ENCODE measurements around the gene RHOBTB1.

The RHOBTB1 gene

GRCh38 chr10:60877061-60877776 lies 66.8 kb downstream of the RHOBTB1 start:
- Histone ChIP-seq H3K27ac (ENCODE audit: low read length) (no peak overlapping the region), H3K4me3 (ENCODE audit: low read length) (no peak overlapping the region), H3K9ac (ENCODE audit: low read length) (no peak overlapping the region), H3K36me3 (replicated peaks; ENCODE audit: low read depth, low read length) (no peaks in the 10 kb centered on the region), H2AFZ (ENCODE audit: low read depth, low read length) (no peak overlapping the region), H3K4me2 (ENCODE audit: low read length) (no peak overlapping the region), H3K27me3 (ENCODE audit: low read depth, low read length) (no peaks in the 10 kb centered on the region), H3K9me3 (ENCODE audit: insufficient read depth, low read length) (no peaks in the 10 kb centered on the region), H4K20me1 (ENCODE audit: insufficient read depth, low read length) (no peaks in the 10 kb centered on the region), H3K79me2 (ENCODE audit: low read length) (no peaks in the 10 kb centered on the region), H3K4me1 (ENCODE audit: low read length) (no peaks in the 10 kb centered on the region)
- TF ChIP-seq EZH2phosphoT487 (IDR thresholded peaks at IDR 0.05; ENCODE audit: low read depth) = no peak
- no peak for TF ChIP-seq CTCF (IDR thresholded peaks at IDR 0.05; ENCODE audit: low read depth, low read length)

DNA sequence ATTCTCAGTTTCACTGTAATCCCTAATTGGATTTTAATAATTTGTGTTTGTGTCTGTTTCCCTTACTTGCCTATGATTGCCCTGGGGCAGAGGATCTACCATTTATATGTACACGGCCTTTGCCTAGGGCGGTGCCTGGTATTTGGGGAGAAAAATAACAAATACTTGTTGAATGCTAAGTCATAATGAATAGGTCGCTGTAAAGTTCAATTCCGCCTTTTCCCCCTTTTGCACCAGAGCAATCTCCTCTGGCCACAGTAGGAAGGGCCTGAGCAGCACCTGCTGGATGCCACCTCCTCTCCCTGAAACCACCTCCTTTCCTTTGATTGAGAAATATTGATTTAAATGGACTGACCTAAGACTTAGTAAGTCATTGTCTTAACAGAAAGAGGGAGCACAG lies 70.2 kb downstream of the RHOBTB1 start:
- H3K27me3 ChIP-seq (ENCODE audit: low read depth, low read length) = no peaks in the 10 kb centered on the region
- no peak overlapping the region for H3K9ac ChIP-seq (ENCODE audit: low read length)
- H4K20me1 ChIP-seq (ENCODE audit: insufficient read depth, low read length) = no peaks in the 10 kb centered on the region
- H3K36me3 ChIP-seq (replicated peaks; ENCODE audit: low read depth, low read length) = no peaks in the 10 kb centered on the region
- no peak overlapping the region for H3K4me2 ChIP-seq (ENCODE audit: low read length)
- H3K4me1 ChIP-seq (ENCODE audit: low read length) = no peaks in the 10 kb centered on the region
- H3K79me2 ChIP-seq (ENCODE audit: low read length) = no peaks in the 10 kb centered on the region
- no peak overlapping the region for H2AFZ ChIP-seq (ENCODE audit: low read depth, low read length)
- H3K27ac ChIP-seq (ENCODE audit: low read length) = no peak overlapping the region
- TF ChIP-seq CTCF (IDR thresholded peaks at IDR 0.05; ENCODE audit: low read depth, low read length) (no peak), EZH2phosphoT487 (IDR thresholded peaks at IDR 0.05; ENCODE audit: low read depth) (no peak)
- H3K4me3 ChIP-seq (ENCODE audit: low read length) = no peak overlapping the region
- no peaks in the 10 kb centered on the region for H3K9me3 ChIP-seq (ENCODE audit: insufficient read depth, low read length)

DNA sequence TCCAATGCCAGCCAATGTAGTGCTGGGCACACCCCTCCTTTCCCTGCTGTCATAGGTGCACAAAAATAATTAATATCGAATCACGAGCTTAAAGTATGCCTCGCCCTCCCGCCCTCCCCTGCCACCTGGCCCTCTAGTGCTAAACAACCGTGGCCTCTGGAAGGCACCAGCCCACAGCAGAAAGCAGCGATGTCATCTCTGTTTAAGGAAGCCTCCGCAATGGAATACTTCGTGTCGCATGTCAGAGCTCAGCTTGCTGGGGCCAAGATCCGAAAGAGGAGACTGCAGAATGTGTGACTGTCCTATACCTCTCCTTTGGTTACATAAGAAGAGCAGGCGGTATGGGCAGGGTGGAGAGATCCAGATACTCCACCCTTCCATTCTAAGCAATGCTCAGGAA lies 71.5 kb downstream of the RHOBTB1 start:
- Histone ChIP-seq H3K79me2 (ENCODE audit: low read length) (no peaks in the 10 kb centered on the region), H3K4me2 (ENCODE audit: low read length) (no peak overlapping the region), H3K9me3 (ENCODE audit: insufficient read depth, low read length) (no peaks in the 10 kb centered on the region), H3K9ac (ENCODE audit: low read length) (no peak overlapping the region), H3K4me1 (ENCODE audit: low read length) (no peaks in the 10 kb centered on the region), H3K27me3 (ENCODE audit: low read depth, low read length) (no peaks in the 10 kb centered on the region), H4K20me1 (ENCODE audit: insufficient read depth, low read length) (no peaks in the 10 kb centered on the region), H3K4me3 (ENCODE audit: low read length) (no peak overlapping the region), H3K36me3 (replicated peaks; ENCODE audit: low read depth, low read length) (no peaks in the 10 kb centered on the region), H3K27ac (ENCODE audit: low read length) (no peak overlapping the region), H2AFZ (ENCODE audit: low read depth, low read length) (no peak overlapping the region)
- TF ChIP-seq EZH2phosphoT487 (IDR thresholded peaks at IDR 0.05; ENCODE audit: low read depth) = no peak
- TF ChIP-seq CTCF (IDR thresholded peaks at IDR 0.05; ENCODE audit: low read depth, low read length) = no peak

GRCh38 chr10:60871215-60871614 lies 72.8 kb downstream of the RHOBTB1 start:
- Histone ChIP-seq H3K27me3 (ENCODE audit: low read depth, low read length) (no peaks in the 10 kb centered on the region), H3K27ac (ENCODE audit: low read length) (no peak overlapping the region), H3K4me3 (ENCODE audit: low read length) (no peak overlapping the region), H2AFZ (ENCODE audit: low read depth, low read length) (no peak overlapping the region), H3K9ac (ENCODE audit: low read length) (no peak overlapping the region), H3K4me1 (ENCODE audit: low read length) (no peaks in the 10 kb centered on the region), H4K20me1 (ENCODE audit: insufficient read depth, low read length) (no peaks in the 10 kb centered on the region), H3K9me3 (ENCODE audit: insufficient read depth, low read length) (no peaks in the 10 kb centered on the region), H3K36me3 (replicated peaks; ENCODE audit: low read depth, low read length) (no peaks in the 10 kb centered on the region), H3K79me2 (ENCODE audit: low read length) (no peaks in the 10 kb centered on the region), H3K4me2 (ENCODE audit: low read length) (no peak overlapping the region)
- TF ChIP-seq CTCF (IDR thresholded peaks at IDR 0.05; ENCODE audit: low read depth, low read length) (no peak), EZH2phosphoT487 (IDR thresholded peaks at IDR 0.05; ENCODE audit: low read depth) (no peak)
